ENCODE data around the gene ANKRD33B.

DNA sequence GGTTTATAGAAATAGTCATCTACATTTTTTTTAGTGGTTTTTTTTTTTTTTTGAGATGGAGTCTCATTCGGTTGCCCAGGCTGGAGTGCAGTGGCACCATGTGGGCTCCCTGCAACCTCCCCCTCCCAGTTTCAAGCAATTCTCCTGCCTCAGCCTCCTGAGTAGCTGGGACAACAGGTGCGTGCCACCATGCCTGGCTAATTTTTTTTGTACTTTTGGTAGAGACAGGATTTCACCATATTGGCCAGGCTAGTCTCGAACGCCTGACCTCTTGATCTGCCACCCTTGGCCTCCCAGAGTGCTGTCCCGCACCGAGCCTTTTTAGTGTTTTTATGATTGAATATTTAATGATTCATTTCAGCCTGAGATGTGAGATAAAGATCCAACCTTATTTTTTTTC is 27.3 kb downstream of the ANKRD33B start:
- TF ChIP-seq POLR2A (IDR thresholded peaks at IDR 0.05) = no peak
- TF ChIP-seq, protein P1, sequence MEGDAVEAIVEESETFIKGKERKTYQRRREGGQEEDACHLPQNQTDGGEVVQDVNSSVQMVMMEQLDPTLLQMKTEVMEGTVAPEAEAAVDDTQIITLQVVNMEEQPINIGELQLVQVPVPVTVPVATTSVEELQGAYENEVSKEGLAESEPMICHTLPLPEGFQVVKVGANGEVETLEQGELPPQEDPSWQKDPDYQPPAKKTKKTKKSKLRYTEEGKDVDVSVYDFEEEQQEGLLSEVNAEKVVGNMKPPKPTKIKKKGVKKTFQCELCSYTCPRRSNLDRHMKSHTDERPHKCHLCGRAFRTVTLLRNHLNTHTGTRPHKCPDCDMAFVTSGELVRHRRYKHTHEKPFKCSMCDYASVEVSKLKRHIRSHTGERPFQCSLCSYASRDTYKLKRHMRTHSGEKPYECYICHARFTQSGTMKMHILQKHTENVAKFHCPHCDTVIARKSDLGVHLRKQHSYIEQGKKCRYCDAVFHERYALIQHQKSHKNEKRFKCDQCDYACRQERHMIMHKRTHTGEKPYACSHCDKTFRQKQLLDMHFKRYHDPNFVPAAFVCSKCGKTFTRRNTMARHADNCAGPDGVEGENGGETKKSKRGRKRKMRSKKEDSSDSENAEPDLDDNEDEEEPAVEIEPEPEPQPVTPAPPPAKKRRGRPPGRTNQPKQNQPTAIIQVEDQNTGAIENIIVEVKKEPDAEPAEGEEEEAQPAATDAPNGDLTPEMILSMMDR (IDR thresholded peaks at IDR 0.05) = no peak
- no peak for TF ChIP-seq EP300 (IDR thresholded peaks at IDR 0.05)
- TF ChIP-seq POLR2AphosphoS5 (IDR thresholded peaks at IDR 0.05) = no peak

Data from upper lobe of left lung (tissue), 4 donors.